Measurements from ENCODE around the gene ACOT11. TPM values are rescaled to one million over a fixed set of nuclear protein-coding genes. Genes with fewer than 3 reads are reported as not detected.

Gene ACOT11
- polyA plus RNA-seq, 1 of the 3 experiments (the other 2 are of a cell fraction): 6.9 TPM

GRCh38 chr1:54502342-54502741 is 45.7 kb upstream of the ACOT11 start:
- H3K9me2 ChIP-seq: no peaks in the 10 kb centered on the region
- H3F3A ChIP-seq (replicated peaks; ENCODE audit: insufficient read depth): no peaks in the 10 kb centered on the region
- H3K9ac ChIP-seq: no peak overlapping the region
- no peaks in the 10 kb centered on the region for H3K36me3 ChIP-seq (replicated peaks in 1 of 2; ENCODE audit: control insufficient read depth in 1 of 2, insufficient read depth in 2 of 2, low read length in 1 of 2)
- H3K79me2 ChIP-seq (ENCODE audit: insufficient read depth): no peaks in the 10 kb centered on the region
- 95% methylated on average over 5 of the region's 5 CpGs for WGBS (ENCODE audit: low lambda C conversion rate)
- CTCF ChIA-PET: interaction anchor here (0.7 kb wide), 1 partner anchor 217 kb away, joined by 3 read pairs; no protein-coding TSS in a partner anchor
- H2AFZ ChIP-seq (ENCODE audit: low read depth): no peak overlapping the region
- no peak overlapping the region for H3K4me3 ChIP-seq (ENCODE audit: low read depth in 2 of 2, low read length in 1 of 2)
- no peak for TF ChIP-seq ELF1 (IDR thresholded peaks at IDR 0.05)
- TF ChIP-seq JUND (IDR thresholded peaks at IDR 0.05): no peak
- TF ChIP-seq FOXJ3 (CRISPR knock-in tag; IDR thresholded peaks at IDR 0.05): no peak
- no peak for TF ChIP-seq MAX (IDR thresholded peaks at IDR 0.05; ENCODE audit: low read depth)
- TF ChIP-seq REST (IDR thresholded peaks at IDR 0.05; ENCODE audit: low read depth, low read length): no peak
- no peak for TF ChIP-seq NFIC (IDR thresholded peaks at IDR 0.05; ENCODE audit: borderline replicate concordance)
- TF ChIP-seq NRF1 (IDR thresholded peaks at IDR 0.05; ENCODE audit: low read depth, low read length): no peak
- TF ChIP-seq PBX3 (IDR thresholded peaks at IDR 0.05): no peak
- no peak for TF ChIP-seq RXRA (IDR thresholded peaks at IDR 0.05; ENCODE audit: borderline replicate concordance, low read depth)
- no peak for TF ChIP-seq SIN3A (IDR thresholded peaks at IDR 0.05; ENCODE audit: borderline replicate concordance, low read depth, low read length)
- TF ChIP-seq CHD2 (IDR thresholded peaks at IDR 0.05; ENCODE audit: low read length, partially characterized antibody): no peak
- no peak for TF ChIP-seq POLR2AphosphoS5 (IDR thresholded peaks at IDR 0.05; ENCODE audit: low read depth, low read length)
- H3K4me2 ChIP-seq: no peak overlapping the region
- POLR2A ChIA-PET: no interaction called here
- no peaks in the 10 kb centered on the region for H4K20me1 ChIP-seq (ENCODE audit: insufficient read depth)
- H3K27ac ChIP-seq (ENCODE audit: low read depth in 2 of 2, low read length in 1 of 2): no peak overlapping the region
- H3K27me3 ChIP-seq (ENCODE audit: insufficient read depth): no peaks in the 10 kb centered on the region
- peaks cover 0 to 20% of the 10 kb centered on the region in 2 experiments; a peak in 1 of 4 replicates for H3K4me1 ChIP-seq (ENCODE audit: control insufficient read depth in 1 of 2, insufficient read depth in 2 of 2, low read depth in 1 of 2, low read length in 1 of 2)
- H3K9me3 ChIP-seq: no peaks in the 10 kb centered on the region
- no peak for DNase-seq

GRCh38 chr1:54506594-54506993 is 41.4 kb upstream of the ACOT11 start:
- no peaks in the 10 kb centered on the region for H3K9me3 ChIP-seq
- ChIA-PET POLR2A (no interaction called here), CTCF (interaction anchor here (1.3 to 2.3 kb wide), 2 partner anchors 17 to 42 kb away, joined by 3 to 10 read pairs; partner anchors contain the start of gene ACOT11)
- WGBS (ENCODE audit: low lambda C conversion rate): 45% methylated on average over 6 of the region's 6 CpGs
- H3K4me1 ChIP-seq (ENCODE audit: control insufficient read depth in 1 of 2, insufficient read depth in 2 of 2, low read depth in 1 of 2, low read length in 1 of 2): no peaks in the 10 kb centered on the region
- H2AFZ ChIP-seq (ENCODE audit: low read depth): peak overlapping the region; percentile 70; the same call in 1 of the 2 replicates
- peak; percentile 82; the same call in 1 of the 2 replicates for TF ChIP-seq FOSL2 (IDR thresholded peaks at IDR 0.05; ENCODE audit: borderline replicate concordance, low read depth)
- no peak for TF ChIP-seq ELF1 (IDR thresholded peaks at IDR 0.05)
- TF ChIP-seq TCF12 (IDR thresholded peaks at IDR 0.05): peak; percentile 21; the same call in 1 of the 2 replicates
- TF ChIP-seq EZH2phosphoT487 (IDR thresholded peaks at IDR 0.05; ENCODE audit: borderline replicate concordance, low read depth): no peak
- no peaks in the 10 kb centered on the region for H3K36me3 ChIP-seq (replicated peaks in 1 of 2; ENCODE audit: control insufficient read depth in 1 of 2, insufficient read depth in 2 of 2, low read length in 1 of 2)
- no peaks in the 10 kb centered on the region for H4K20me1 ChIP-seq (ENCODE audit: insufficient read depth)
- no peaks in the 10 kb centered on the region for H3K79me2 ChIP-seq (ENCODE audit: insufficient read depth)
- H3K9ac ChIP-seq: no peak overlapping the region
- H3K27ac ChIP-seq (ENCODE audit: low read depth in 2 of 2, low read length in 1 of 2): no peak overlapping the region
- no peak overlapping the region for H3K4me2 ChIP-seq
- no peak overlapping the region for H3K4me3 ChIP-seq (ENCODE audit: low read depth in 2 of 2, low read length in 1 of 2)
- H3F3A ChIP-seq (replicated peaks; ENCODE audit: insufficient read depth): no peaks in the 10 kb centered on the region
- DNase-seq: no peak
- H3K9me2 ChIP-seq: no peaks in the 10 kb centered on the region
- H3K27me3 ChIP-seq (ENCODE audit: insufficient read depth): no peaks in the 10 kb centered on the region
